ENCODE measurements around the gene CYBA. TPM values are rescaled to one million over a fixed set of nuclear protein-coding genes. Genes with fewer than 3 reads are reported as not detected.

The CYBA gene
- total RNA-seq, 3 donors from 2014 or later = 150 to 316 (median 184) TPM

DNA sequence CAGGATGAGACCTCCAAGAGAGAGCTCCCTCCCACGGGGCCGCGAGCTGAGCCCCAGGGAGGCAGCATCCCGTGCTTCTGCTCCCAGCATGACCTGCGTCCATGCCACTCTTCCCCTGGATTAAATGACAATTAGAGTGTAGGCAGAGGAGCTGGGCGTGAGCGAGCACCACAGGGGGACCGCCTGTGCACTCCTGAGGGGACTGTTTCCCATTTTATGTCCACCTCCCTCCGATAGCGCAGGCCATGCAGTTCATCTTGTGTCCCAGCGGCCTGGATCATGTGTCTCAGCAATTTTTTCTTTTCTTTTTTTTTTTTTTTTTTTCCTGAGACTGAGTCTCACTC is 18.3 kb downstream of the CYBA start:
- H3K36me3 ChIP-seq (ENCODE audit: low read depth) = no peaks in the 10 kb centered on the region
- TF ChIP-seq, protein P1, sequence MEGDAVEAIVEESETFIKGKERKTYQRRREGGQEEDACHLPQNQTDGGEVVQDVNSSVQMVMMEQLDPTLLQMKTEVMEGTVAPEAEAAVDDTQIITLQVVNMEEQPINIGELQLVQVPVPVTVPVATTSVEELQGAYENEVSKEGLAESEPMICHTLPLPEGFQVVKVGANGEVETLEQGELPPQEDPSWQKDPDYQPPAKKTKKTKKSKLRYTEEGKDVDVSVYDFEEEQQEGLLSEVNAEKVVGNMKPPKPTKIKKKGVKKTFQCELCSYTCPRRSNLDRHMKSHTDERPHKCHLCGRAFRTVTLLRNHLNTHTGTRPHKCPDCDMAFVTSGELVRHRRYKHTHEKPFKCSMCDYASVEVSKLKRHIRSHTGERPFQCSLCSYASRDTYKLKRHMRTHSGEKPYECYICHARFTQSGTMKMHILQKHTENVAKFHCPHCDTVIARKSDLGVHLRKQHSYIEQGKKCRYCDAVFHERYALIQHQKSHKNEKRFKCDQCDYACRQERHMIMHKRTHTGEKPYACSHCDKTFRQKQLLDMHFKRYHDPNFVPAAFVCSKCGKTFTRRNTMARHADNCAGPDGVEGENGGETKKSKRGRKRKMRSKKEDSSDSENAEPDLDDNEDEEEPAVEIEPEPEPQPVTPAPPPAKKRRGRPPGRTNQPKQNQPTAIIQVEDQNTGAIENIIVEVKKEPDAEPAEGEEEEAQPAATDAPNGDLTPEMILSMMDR (IDR thresholded peaks at IDR 0.05) = no peak

GRCh38 chr16:88631920-88632586 is 18.8 kb downstream of the CYBA start:
- Histone ChIP-seq H3K9me3 (no peaks in the 10 kb centered on the region), H3K36me3 (ENCODE audit: low read depth) (no peaks in the 10 kb centered on the region), H3K4me1 (ENCODE audit: low read depth) (peaks cover 10% of the 10 kb centered on the region), H3K4me3 (no peak overlapping the region)
- DNase-seq (peak in 1 of 3 donors; percentile 48), ATAC-seq (no peak)
- TF ChIP-seq, protein P1 (IDR thresholded peaks at IDR 0.05) = no peak
- intact Hi-C loops (cut with DNase I, micrococcal nuclease) = no loop called here

More for the DNA sequence above, 18.3 kb downstream of the CYBA start:
- DNase-seq = no peak
- intact Hi-C loops (cut with DNase I, micrococcal nuclease) = no loop called here
- peaks cover 10% of the 10 kb centered on the region for H3K4me1 ChIP-seq (ENCODE audit: low read depth)
- H3K9me3 ChIP-seq = no peaks in the 10 kb centered on the region
- H3K4me3 ChIP-seq = no peak overlapping the region
- ATAC-seq = no peak

- Histone ChIP-seq H3K4me3 (no peak overlapping the region), H3K4me1 (ENCODE audit: low read depth) (peaks cover 10% of the 10 kb centered on the region), H3K9me3 (no peaks in the 10 kb centered on the region), H3K36me3 (ENCODE audit: low read depth) (no peaks in the 10 kb centered on the region)
- DNase-seq = no peak
- intact Hi-C loops (cut with DNase I, micrococcal nuclease) = no loop called here
- no peak for ATAC-seq
- TF ChIP-seq, protein P1 (IDR thresholded peaks at IDR 0.05) = no peak
These were observed 19.5 kb downstream of the CYBA start for GRCh38 chr16:88631384-88631783.

- no peaks in the 10 kb centered on the region for H3K36me3 ChIP-seq (ENCODE audit: low read depth)
- no peaks in the 10 kb centered on the region for H3K9me3 ChIP-seq
- TF ChIP-seq, protein P1 (IDR thresholded peaks at IDR 0.05) = no peak
- H3K4me1 ChIP-seq (ENCODE audit: low read depth) = peaks cover 10% of the 10 kb centered on the region
- H3K4me3 ChIP-seq = no peak overlapping the region
- intact Hi-C loops (cut with DNase I, micrococcal nuclease) = no loop called here
- ATAC-seq (no peak), DNase-seq (no peak)
These were observed 19.9 kb downstream of the CYBA start for GRCh38 chr16:88630941-88631340.

GRCh38 chr16:88630433-88630832 is 20.4 kb downstream of the CYBA start:
- Histone ChIP-seq H3K36me3 (ENCODE audit: low read depth) (no peaks in the 10 kb centered on the region), H3K4me3 (no peak overlapping the region), H3K4me1 (ENCODE audit: low read depth) (peaks cover 10% of the 10 kb centered on the region), H3K9me3 (no peaks in the 10 kb centered on the region)
- no peak for DNase-seq
- intact Hi-C loops (cut with DNase I, micrococcal nuclease) = no loop called here
- TF ChIP-seq, protein P1 (IDR thresholded peaks at IDR 0.05) = no peak
- ATAC-seq = no peak

DNA sequence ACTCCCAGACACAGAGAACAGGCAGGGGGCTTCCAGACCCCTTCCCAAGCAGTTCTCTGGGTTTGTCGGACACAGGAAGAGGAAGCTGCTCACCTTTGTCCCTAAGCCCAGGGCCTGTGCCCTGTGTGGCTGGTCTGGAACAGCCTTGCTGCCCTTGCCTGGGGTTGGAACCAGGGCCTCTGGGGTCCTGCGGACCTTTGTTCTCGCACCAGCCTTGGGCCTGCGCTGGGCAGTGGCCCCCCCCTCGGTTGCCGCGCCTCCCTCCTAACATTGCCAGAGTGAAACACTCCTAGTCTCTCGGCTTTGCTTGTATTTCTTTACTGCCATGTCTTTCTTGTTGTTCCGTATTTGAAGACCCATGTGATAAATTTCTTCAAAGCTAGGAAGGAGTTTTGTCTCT is 21.0 kb downstream of the CYBA start:
- TF ChIP-seq, protein P1 (IDR thresholded peaks at IDR 0.05) = no peak
- ATAC-seq (no peak), DNase-seq (no peak)
- Histone ChIP-seq H3K36me3 (ENCODE audit: low read depth) (no peaks in the 10 kb centered on the region), H3K4me1 (ENCODE audit: low read depth) (peaks cover 9% of the 10 kb centered on the region), H3K4me3 (no peak overlapping the region), H3K9me3 (no peaks in the 10 kb centered on the region)
- intact Hi-C loops (cut with DNase I, micrococcal nuclease) = no loop called here
